ENCODE data around the gene PTPN14.

The PTPN14 gene

GRCh38 chr1:214568328-214568727 is 16.9 kb upstream of the PTPN14 start:
- no peak for DNase-seq (ENCODE audit: low read depth)

DNA sequence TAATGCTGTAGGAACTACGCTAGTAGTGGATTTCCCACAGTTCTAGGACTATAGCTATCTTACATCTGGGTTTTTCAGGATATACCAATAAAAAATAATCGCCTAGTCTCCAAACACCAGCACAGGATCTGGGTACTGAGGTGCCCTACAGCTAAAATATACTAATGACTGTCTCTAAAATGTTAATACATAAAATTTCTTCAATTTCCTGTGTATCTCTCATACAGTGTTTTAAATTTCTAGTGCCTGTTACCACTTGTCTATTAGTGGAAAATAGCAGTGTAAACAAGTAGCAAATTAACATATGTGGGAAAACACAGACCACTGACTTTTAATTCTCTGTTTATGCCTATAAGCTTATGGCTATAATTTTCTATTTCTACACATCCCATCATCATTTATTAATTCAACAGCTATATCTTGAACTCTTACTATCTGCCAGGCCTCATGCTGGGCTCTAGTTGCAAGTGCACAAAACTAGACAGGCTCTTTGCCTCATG is 16.1 kb upstream of the PTPN14 start:
- no peak for DNase-seq (ENCODE audit: low read depth)

GRCh38 chr1:214566158-214567104 is 15.0 kb upstream of the PTPN14 start:
- DNase-seq (ENCODE audit: low read depth) = no peak

DNA sequence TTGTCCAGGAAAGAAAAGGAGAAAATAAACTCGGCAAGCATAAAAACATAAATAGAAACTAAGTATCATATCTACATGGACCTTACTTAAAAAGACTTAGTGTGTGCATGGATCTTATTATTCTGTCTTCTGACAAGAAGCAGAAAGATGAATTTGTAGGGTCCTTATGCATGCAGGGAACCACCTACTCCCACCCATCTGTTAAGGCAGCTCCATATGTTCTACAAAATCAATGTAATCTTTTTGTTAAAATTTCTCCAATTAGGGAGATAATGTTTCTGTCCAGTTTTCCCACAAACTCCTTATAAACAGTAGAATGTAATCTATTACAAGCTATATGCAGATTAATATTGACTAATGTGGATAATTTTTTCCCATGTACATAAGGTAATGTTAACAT is 13.9 kb upstream of the PTPN14 start:
- DNase-seq (ENCODE audit: low read depth) = no peak

- DNase-seq (ENCODE audit: low read depth) = no peak
Measured at GRCh38 chr1:214563881-214564280, 12.5 kb upstream of the PTPN14 start.

- DNase-seq (ENCODE audit: low read depth) = no peak
Measured at GRCh38 chr1:214557952-214558735, 6.7 kb upstream of the PTPN14 start.

- no peak for DNase-seq (ENCODE audit: low read depth)
Measured at GRCh38 chr1:214553142-214553710, 1.8 kb upstream of the PTPN14 start.

GRCh38 chr1:214552174-214552608 is 789 bp upstream of the PTPN14 start:
- DNase-seq (ENCODE audit: low read depth) = no peak

DNA sequence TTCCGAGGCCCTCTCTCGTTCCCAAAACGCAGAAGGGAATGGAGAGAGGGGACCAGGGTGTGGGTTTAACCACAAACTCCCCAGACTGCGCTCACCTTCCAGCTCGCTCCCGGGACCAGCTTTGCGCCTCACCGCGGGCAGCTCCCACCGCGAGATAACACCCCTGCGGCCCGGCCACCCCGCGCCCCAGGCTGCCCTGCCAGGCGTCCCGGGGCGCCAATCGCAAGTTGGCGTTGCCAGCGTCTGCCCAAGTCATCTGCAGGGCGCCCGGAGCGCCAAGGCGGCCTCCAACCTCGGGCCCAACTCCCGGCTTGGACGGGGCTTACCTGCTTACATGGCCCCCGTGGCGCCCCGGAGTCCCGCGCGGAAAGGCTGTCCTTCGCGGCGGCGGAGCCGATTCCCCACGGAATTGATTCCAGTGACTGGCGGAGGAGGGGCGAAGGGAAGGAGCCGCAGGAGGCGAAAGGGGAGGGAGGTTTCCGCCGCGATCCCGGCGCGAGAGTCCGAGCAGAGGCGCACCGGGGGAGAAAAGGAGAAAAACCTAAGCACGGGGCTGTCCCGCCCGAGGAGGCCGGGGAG is 456 bp downstream of the PTPN14 start:
- no peak for DNase-seq (ENCODE audit: low read depth)

DNA sequence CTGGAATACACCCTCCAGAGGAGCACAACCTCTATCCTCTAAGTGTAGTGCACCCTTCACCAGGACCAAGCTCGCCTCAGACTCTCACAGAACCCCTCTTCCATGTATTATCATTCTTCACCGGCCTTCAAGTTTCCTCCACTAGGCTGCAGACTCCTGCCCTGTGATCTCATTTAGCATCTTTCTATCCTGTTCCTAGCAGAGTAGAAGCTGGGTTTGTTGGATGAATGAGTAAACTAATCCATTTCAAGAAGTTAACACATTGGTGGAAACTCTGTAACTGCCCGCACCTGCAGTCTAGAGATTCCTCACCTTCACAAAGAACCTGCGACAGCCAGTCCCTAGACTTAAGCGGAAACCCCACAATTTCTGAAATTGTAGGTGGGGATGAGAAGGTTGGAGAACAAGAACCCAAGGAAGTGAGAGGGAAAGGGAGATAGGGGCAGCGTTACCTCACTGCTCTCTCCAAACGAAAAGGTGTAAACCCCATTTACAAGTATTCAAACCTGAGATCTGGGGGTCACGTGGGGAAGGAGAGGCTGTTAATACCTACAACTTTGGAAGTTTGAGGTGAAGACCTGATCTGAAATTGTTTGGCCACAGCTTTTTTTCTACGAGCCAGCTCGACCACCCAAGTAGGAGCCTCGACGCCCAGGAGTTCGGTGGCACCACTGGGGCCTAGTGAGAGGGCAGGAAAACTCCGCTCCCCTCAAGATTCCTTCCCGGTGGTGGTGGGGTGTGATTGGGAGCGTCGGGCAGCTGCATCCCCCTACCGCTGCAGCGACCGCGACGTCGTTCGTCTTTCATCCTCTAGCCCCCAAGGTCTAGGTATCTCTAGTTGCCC is 1.2 kb downstream of the PTPN14 start:
- no peak for DNase-seq (ENCODE audit: low read depth)

- DNase-seq (ENCODE audit: low read depth) = no peak
Measured at GRCh38 chr1:214549604-214550003, 1.8 kb downstream of the PTPN14 start.

DNA sequence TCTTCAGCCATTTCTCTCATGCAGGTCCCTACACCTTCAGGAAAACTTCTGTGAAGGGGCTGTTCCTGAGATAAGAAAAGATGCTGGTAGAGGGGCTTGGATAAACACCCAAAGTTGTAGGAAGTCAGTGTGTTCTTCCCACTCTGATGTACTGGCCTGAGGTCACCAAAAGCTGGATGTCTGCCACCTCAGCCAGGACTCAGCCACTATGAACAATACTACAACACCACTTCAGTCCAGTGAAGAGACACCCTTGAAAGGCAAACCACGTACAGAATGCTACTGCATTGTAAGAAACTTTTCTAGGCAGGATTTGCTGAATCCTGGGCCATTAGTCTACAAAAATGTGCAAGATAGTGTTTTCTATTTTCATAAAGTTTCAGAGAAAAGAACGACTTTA is 2.4 kb downstream of the PTPN14 start:
- DNase-seq (ENCODE audit: low read depth) = no peak

DNA sequence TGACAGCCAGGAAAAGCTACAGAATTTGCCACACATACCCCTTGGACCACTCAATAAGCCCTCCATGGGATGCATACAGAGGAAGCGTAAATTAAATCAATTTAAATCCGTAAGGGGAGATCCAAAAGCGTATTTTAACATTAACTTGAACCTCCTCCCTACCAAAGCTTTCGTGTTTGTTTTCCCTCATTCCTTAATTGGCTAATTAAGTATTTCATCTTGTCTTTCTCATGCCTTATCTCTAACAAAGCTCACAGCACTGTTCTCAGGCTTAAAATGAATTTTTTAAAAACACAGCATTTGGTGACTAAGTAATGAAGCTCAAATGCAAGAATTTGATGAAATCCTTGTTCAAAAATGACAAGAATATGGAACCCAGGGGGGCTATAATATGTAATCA is 3.1 kb downstream of the PTPN14 start:
- no peak for DNase-seq (ENCODE audit: low read depth)

- DNase-seq (ENCODE audit: low read depth) = no peak
Measured at GRCh38 chr1:214547747-214548146, 3.7 kb downstream of the PTPN14 start.

GRCh38 chr1:214546886-214547641 is 4.3 kb downstream of the PTPN14 start:
- no peak for DNase-seq (ENCODE audit: low read depth)

DNA sequence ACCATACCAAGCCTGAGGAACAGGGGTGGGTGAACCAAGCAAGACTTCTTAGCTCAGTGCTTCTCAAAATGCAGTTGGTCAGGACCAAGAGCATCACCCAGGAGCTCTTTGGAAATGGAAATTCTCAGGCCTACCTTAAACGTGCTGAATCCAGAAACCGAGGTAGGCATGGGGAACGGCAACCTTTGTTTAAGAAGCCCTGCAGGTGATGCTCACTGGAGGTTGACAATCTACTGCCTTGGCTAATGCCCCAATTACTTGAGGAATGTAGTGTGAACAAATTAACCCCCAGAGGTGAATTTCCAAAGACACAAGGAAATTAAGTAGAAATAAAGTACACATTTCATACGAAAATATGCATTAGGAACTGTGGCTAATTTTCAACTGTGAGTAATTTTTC is 5.3 kb downstream of the PTPN14 start:
- DNase-seq (ENCODE audit: low read depth) = no peak

- DNase-seq (ENCODE audit: low read depth) = no peak
Measured at GRCh38 chr1:214545293-214545692, 6.1 kb downstream of the PTPN14 start.

- DNase-seq (ENCODE audit: low read depth) = no peak
Measured at GRCh38 chr1:214544791-214545190, 6.6 kb downstream of the PTPN14 start.

DNA sequence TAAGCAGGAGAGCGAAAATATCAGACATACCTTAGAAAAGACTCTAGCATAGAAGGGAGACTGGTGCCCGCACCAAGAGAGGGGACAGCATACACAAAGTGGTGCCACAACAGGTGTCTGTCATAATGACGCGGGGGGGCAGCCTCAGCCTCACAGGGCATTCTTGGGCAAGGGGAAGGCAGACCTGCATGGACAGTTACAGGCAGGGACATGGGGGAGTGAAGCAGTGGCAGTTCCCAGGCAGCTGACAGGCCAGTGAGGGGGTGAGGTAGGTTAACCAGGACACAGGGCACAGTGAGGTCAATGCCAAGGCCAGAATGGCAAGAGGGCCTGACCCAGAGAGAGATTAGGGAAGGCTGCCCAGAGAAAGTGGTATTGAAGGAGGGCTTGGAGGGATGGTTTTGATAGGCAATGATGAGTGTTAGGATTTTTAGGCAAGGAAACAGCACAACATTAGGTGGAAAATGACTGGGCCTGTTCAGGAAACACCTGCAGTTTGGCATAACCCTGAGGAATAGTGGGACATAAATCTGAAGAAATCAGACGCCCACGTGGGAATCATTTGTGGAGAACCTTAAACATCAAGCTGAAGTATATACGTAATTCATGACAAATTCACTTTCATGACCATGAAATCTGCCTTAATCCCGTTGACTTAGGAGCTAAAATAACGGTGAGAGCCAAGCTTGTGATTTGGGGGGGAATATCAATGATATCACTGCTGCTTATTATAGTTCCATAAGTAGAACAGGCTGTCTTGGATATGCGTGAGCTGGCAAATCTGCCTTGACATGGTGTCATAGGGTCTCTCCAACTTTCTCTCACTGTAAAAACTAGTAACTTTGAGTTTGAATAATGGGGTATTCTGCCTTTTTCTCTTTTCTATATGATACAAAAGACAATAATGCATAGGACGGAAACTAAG is 8.9 kb downstream of the PTPN14 start:
- no peak for DNase-seq (ENCODE audit: low read depth)

Measured in stimulated activated CD8-positive, alpha-beta memory T cell treated with anti-CD3 and anti-CD28 coated beads, Interleukin-7, amount 100 ng/mL, for 24 hours (primary cell).